ENCODE results near the gene PCDHB7. TPM values are rescaled to one million over a fixed set of nuclear protein-coding genes. Genes with fewer than 3 reads are reported as not detected.
A peak's percentile ranks its signal among the peaks of the same experiment; 100 is the strongest.
"Not testable (repeated sequence)": the region's sequence is repeated elsewhere in the genome, so short reads cannot be mapped to it uniquely, and the experiment has no call there.

The PCDHB7 gene
- 1.1 and 1.2 TPM in 2 replicates for total RNA-seq
- long read RNA-seq, partial matches to known transcripts = 0 of 1 reads
- long read RNA-seq, other reads (novel, unspliced or antisense) = 0 of 1 reads

DNA sequence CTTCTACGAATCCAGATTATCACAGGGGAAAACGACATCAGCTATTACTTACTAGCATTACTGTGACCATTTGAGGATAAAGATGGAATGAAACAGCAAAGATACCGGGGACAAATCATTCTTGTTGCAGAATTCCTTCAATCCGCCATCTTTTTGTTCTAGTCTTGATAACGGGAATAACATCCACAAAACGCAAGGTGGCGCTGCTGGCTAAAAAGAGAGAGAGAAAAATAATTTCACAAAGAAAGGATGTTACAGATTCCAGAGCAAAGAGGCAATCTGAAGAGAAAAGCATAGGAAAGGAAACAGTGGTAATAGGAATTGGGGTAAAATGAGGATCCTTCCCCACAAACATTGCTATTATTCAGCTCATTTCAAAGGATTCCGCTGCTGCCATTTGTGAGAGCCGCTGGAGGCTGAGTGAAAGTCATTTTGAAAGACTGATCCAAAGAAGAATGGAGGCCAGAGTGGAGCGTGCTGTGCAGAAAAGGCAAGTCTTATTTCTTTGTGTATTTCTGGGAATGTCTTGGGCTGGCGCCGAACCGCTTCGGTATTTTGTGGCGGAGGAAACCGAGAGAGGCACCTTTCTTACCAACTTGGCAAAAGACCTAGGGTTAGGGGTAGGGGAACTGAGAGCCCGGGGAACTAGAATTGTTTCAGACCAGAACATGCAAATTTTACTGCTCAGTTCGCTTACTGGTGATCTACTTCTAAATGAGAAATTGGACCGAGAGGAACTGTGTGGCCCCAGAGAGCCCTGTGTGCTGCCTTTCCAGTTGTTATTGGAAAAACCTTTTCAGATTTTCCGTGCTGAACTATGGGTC is at the start of gene PCDHB7:
Gene PCDHB7 (plus strand): TSS at position 264 of the 824 bp plus-strand sequence. CDS start 192 bp downstream, at position 456.
- Mint-ChIP-seq H3K4me1 (ENCODE audit: unreplicated experiment) (no peaks in the 10 kb centered on the region), H3K9me3 (ENCODE audit: unreplicated experiment) (peaks cover 34% of the 10 kb centered on the region), H3K27me3 (ENCODE audit: unreplicated experiment) (no peaks in the 10 kb centered on the region), H3K36me3 (ENCODE audit: unreplicated experiment) (peaks cover 10% of the 10 kb centered on the region), H3K27ac (ENCODE audit: unreplicated experiment) (no peak within 1 kb of the TSS), H3K4me3 (ENCODE audit: unreplicated experiment) (no peak within 1 kb of the TSS)
- DNase-seq (ENCODE audit: extremely low spot score, unreplicated experiment) = no peak
- TF ChIP-seq CTCF (IDR thresholded peaks at IDR 0.05) = peak; percentile 13

DNA sequence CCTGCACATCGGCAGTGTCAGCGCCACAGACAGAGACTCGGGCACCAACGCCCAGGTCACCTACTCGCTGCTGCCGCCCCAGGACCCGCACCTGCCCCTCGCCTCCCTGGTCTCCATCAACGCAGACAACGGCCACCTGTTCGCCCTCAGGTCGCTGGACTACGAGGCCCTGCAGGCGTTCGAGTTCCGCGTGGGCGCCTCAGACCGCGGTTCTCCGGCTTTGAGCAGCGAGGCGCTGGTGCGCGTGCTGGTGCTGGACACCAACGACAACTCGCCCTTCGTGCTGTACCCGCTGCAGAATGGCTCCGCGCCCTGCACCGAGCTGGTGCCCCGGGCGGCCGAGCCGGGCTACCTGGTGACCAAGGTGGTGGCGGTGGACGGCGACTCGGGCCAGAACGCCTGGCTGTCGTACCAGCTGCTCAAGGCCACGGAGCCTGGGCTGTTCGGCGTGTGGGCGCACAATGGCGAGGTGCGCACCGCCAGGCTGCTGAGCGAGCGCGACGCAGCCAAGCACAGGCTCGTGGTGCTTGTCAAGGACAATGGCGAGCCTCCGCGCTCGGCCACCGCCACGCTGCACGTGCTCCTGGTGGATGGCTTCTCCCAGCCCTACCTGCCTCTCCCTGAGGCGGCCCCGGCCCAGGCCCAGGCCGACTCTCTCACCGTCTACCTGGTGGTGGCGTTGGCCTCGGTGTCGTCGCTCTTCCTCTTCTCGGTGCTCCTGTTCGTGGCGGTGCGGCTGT is 48.9 kb upstream of the PCDHB7 start:
- not testable (repeated sequence) for H3K27me3 Mint-ChIP-seq (ENCODE audit: unreplicated experiment); DNase-seq (ENCODE audit: extremely low spot score, unreplicated experiment); H3K27ac Mint-ChIP-seq (ENCODE audit: unreplicated experiment); H3K4me1 Mint-ChIP-seq (ENCODE audit: unreplicated experiment); H3K4me3 Mint-ChIP-seq (ENCODE audit: unreplicated experiment)
- Mint-ChIP-seq H3K9me3 (ENCODE audit: unreplicated experiment) (peaks cover 29% of the 10 kb centered on the region), H3K36me3 (ENCODE audit: unreplicated experiment) (peaks cover 39% of the 10 kb centered on the region)

DNA sequence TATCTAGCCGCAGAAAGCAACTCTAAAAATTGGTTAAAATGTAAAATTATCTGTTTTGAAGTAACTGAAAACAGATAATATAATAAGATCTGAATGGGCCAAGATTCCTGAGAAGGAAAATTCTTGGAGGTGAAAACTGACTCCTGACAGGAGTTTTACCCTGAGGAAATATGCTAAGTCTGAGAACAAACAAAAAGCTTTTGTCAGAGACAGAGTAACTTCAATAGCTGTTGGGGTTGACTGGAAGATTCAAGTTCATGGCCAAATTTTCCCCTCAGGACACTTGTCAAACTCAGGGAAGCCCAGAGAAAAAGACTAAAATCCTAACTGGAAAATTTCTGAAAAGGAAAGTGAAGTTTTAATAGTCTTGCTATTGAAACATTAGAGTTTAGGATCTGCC is 45.1 kb upstream of the PCDHB7 start:
- H3K36me3 Mint-ChIP-seq (ENCODE audit: unreplicated experiment) = peaks cover 33% of the 10 kb centered on the region
- H3K4me3 Mint-ChIP-seq (ENCODE audit: unreplicated experiment) = no peak overlapping the region
- no peak for DNase-seq (ENCODE audit: extremely low spot score, unreplicated experiment)
- H3K9me3 Mint-ChIP-seq (ENCODE audit: unreplicated experiment) = peaks cover 42% of the 10 kb centered on the region
- TF ChIP-seq CTCF (IDR thresholded peaks at IDR 0.05) = no peak
- H3K27ac Mint-ChIP-seq (ENCODE audit: unreplicated experiment) = no peak overlapping the region
- no peaks in the 10 kb centered on the region for H3K4me1 Mint-ChIP-seq (ENCODE audit: unreplicated experiment)
- no peaks in the 10 kb centered on the region for H3K27me3 Mint-ChIP-seq (ENCODE audit: unreplicated experiment)

DNA sequence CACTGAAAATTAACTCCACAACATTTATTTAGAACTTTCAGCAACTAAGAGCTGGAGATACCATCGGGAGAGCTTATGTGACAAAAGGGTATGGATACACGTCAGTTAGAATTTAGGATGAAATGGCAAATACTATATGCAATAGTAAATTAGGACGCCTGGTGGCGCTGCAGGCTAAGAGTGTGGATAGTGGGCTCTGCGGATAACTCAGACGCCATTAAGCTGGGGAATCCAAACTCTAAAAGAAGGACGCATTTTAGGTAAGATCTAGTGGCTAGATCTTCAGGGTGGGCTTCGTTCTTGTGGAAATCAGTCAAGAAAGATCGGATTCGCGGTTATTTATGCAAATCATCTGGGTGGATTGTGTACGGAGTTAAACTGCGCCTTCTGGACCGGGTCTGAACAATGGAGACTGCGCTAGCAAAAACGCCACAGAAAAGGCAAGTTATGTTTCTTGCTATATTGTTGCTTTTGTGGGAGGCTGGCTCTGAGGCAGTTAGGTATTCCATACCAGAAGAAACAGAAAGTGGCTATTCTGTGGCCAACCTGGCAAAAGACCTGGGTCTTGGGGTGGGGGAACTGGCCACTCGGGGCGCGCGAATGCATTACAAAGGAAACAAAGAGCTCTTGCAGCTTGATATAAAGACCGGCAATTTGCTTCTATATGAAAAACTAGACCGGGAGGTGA is 37.3 kb upstream of the PCDHB7 start, which contains the start of gene PCDHB5:
Gene PCDHB5 (plus strand): TSS at position 177 of the 688 bp plus-strand sequence. CDS start 229 bp downstream, at position 406.
- peaks cover 62% of the 10 kb centered on the region for H3K9me3 Mint-ChIP-seq (ENCODE audit: unreplicated experiment)
- no peaks in the 10 kb centered on the region for H3K4me1 Mint-ChIP-seq (ENCODE audit: unreplicated experiment)
- no peaks in the 10 kb centered on the region for H3K27me3 Mint-ChIP-seq (ENCODE audit: unreplicated experiment)
- peaks cover 39% of the 10 kb centered on the region for H3K36me3 Mint-ChIP-seq (ENCODE audit: unreplicated experiment)
- TF ChIP-seq CTCF (IDR thresholded peaks at IDR 0.05) = peak; percentile 40
- peak within 1 kb of the TSS; percentile 71 for H3K4me3 Mint-ChIP-seq (ENCODE audit: unreplicated experiment)
- H3K27ac Mint-ChIP-seq (ENCODE audit: unreplicated experiment) = peak within 1 kb of the TSS; percentile 73
- no peak for DNase-seq (ENCODE audit: extremely low spot score, unreplicated experiment)

GRCh38 chr5:141135718-141136266 is 36.7 kb upstream of the PCDHB7 start:
- Mint-ChIP-seq H3K36me3 (ENCODE audit: unreplicated experiment) (peaks cover 37% of the 10 kb centered on the region), H3K27ac (ENCODE audit: unreplicated experiment) (peak overlapping the region; percentile 73), H3K4me1 (ENCODE audit: unreplicated experiment) (no peaks in the 10 kb centered on the region), H3K27me3 (ENCODE audit: unreplicated experiment) (no peaks in the 10 kb centered on the region), H3K9me3 (ENCODE audit: unreplicated experiment) (peaks cover 62% of the 10 kb centered on the region), H3K4me3 (ENCODE audit: unreplicated experiment) (peak overlapping the region; percentile 71)
- no peak for TF ChIP-seq CTCF (IDR thresholded peaks at IDR 0.05)
- DNase-seq (ENCODE audit: extremely low spot score, unreplicated experiment) = peak; percentile 73

GRCh38 chr5:141137346-141137745 is 35.1 kb upstream of the PCDHB7 start:
- not testable (repeated sequence) for H3K27ac Mint-ChIP-seq (ENCODE audit: unreplicated experiment); H3K4me1 Mint-ChIP-seq (ENCODE audit: unreplicated experiment); H3K27me3 Mint-ChIP-seq (ENCODE audit: unreplicated experiment); H3K4me3 Mint-ChIP-seq (ENCODE audit: unreplicated experiment)
- peak; percentile 71 for DNase-seq (ENCODE audit: extremely low spot score, unreplicated experiment)
- peaks cover 61% of the 10 kb centered on the region for H3K9me3 Mint-ChIP-seq (ENCODE audit: unreplicated experiment)
- H3K36me3 Mint-ChIP-seq (ENCODE audit: unreplicated experiment) = peaks cover 32% of the 10 kb centered on the region
